PC-9 (cell line): Measurements from ENCODE around the gene CELSR3.

Experiments used
- EZH2 ChIP-seq: fragments of 200-600 bp; sonication (generic); IDR thresholded peaks from 2 replicates; pipeline ENCODE4 v1.8.0; 2017; ENCODE audit warnings: antibody characterized with exemption, low read depth
- TF ChIP-seq, protein P1 (sequence below): fragments of 200-600 bp; sonication (generic); conservative IDR thresholded peaks from 2 replicates; pipeline ENCODE4 v1.6.1; 2017; ENCODE audit warnings: mixed run types, antibody characterized with exemption, mild to moderate bottlenecking, moderate library complexity

DNA sequence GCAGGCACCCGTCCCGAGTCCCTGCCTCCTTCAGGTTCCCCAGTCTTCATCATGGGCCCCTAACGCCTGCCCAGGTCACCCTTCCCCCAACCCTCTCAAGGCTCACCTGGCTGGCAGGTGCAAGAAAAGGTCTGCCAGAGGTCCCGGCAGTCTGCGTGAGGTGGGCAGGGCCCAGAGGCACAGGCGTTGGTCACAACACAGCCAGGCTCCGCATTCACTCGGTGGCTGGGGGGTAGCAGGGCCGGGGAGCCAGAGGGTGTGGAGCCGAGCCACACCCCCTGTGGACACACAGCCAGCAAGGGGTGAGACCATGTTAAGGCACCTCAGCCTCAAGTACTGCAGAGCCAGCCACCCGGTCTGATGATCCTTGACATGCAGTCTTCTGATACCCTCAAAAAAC, 10.9 kb downstream of the CELSR3 start:
- TF ChIP-seq, protein P1, sequence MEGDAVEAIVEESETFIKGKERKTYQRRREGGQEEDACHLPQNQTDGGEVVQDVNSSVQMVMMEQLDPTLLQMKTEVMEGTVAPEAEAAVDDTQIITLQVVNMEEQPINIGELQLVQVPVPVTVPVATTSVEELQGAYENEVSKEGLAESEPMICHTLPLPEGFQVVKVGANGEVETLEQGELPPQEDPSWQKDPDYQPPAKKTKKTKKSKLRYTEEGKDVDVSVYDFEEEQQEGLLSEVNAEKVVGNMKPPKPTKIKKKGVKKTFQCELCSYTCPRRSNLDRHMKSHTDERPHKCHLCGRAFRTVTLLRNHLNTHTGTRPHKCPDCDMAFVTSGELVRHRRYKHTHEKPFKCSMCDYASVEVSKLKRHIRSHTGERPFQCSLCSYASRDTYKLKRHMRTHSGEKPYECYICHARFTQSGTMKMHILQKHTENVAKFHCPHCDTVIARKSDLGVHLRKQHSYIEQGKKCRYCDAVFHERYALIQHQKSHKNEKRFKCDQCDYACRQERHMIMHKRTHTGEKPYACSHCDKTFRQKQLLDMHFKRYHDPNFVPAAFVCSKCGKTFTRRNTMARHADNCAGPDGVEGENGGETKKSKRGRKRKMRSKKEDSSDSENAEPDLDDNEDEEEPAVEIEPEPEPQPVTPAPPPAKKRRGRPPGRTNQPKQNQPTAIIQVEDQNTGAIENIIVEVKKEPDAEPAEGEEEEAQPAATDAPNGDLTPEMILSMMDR = no peak
- TF ChIP-seq EZH2 = no peak
